ENCODE measurements around the gene KHNYN. TPM values are rescaled to one million over a fixed set of nuclear protein-coding genes. Genes with fewer than 3 reads are reported as not detected.
A peak's percentile ranks its signal among the peaks of the same experiment; 100 is the strongest.
"Not testable (repeated sequence)": the region's sequence is repeated elsewhere in the genome, so short reads cannot be mapped to it uniquely, and the experiment has no call there.

Gene KHNYN
- polyA plus RNA-seq, 3 donors: 44.8 to 51.6 (median 48.4) TPM

DNA sequence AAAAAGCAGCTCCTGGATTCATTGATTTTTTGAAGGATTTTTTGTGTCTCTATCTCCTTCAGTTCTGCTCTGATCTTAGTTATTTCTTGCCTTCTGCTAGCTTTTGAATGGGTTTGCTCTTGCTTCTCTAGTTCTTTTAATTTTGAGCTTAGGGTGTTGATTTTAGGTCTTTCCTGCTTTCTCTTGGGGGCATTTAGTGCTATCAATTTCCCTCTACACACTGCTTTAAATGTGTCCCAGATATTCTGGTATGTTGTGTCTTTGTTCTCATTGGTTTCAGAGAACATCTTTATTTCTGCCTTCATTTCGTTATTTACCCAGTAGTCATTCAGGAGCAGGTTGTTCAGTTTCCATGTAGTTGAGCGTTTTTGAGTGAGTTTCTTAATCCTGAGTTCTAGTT, 21.1 kb downstream of the KHNYN start:
- DNase-seq (ENCODE audit: extremely low read depth in 1 of 11, low read depth in 9 of 11, low spot score in 4 of 11): not testable (repeated sequence)

DNA sequence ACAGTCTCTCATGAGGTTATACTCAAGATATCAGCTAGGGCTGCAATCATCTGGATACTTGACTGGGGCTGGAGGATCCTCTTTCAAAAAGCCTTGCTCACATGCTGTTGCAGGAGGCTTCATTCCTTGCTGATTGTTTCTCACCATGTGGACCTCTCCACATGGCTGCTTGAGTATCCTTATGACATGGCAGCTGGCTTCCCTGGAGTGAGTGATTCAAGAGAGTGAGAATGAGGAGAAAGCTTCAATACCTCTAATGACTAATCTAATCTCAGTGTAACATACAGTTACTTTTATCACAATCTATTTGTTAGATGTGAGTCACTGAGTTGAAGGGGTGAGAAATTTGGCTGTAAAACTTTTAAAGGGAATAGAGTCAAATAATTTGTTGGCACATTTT, 27.2 kb downstream of the KHNYN start:
- no peak for DNase-seq (ENCODE audit: extremely low read depth in 1 of 11, low read depth in 9 of 11, low spot score in 4 of 11)

DNA sequence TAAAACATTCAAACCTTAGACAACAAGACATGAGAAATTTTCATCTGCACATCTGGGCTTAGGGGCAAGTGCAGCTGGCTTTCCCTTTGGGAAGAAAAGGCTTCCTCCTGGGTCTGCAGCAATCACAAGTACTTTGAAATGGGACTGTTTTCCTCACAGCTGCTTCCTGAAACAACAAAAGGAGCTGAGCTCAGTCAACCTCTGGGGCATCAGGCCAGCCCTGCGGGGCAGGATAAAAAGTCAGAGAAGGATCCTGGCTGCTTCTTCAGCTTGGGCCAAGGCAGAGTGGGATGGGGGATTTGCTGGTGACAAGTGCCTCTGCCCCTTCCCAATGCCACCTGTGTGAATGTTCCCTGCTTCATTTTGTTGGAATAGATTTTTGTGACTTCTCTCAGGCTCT, 29.0 kb downstream of the KHNYN start:
- DNase-seq (ENCODE audit: extremely low read depth in 1 of 11, low read depth in 9 of 11, low spot score in 4 of 11): no peak

DNA sequence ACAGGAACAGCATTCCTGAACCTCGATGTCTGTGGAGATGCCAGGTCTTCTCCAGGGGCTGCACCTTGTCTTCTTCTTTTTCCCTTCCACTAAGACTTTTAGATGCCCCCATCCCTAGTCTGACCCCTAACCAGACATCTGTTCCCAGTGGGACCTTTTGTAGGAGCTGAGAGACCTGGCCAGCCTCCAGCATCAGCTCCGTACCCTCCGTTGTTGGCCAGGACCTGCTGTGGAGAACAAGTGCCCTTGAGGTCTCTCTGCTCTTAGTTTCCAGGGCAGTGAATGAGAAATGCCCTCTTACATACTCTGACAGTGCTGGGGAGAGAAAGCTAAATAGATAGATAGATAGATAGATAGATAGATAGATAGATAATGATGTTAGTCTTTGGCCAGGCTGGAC, 29.6 kb downstream of the KHNYN start:
- no peak for DNase-seq (ENCODE audit: extremely low read depth in 1 of 11, low read depth in 9 of 11, low spot score in 4 of 11)

DNA sequence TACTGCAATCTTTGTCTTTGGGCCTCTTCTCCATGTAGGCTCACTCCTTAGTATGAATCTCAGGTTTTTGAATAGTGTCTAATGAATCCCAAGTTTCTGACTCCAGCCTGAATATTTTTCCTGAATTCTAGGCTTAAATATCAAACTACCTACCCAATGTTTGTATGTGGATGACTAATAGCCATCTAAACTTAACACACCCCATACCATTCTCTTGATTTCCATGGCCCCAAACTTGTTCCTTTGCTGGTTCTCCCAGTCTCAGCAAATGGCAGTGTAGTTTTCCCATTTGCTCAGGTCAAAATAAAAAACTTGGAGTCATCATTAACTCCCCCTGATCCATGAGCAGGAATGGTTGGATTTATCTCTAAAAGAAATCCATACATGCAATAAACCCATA, 31.6 kb downstream of the KHNYN start:
- DNase-seq (ENCODE audit: extremely low read depth in 1 of 11, low read depth in 9 of 11, low spot score in 4 of 11): no peak

DNA sequence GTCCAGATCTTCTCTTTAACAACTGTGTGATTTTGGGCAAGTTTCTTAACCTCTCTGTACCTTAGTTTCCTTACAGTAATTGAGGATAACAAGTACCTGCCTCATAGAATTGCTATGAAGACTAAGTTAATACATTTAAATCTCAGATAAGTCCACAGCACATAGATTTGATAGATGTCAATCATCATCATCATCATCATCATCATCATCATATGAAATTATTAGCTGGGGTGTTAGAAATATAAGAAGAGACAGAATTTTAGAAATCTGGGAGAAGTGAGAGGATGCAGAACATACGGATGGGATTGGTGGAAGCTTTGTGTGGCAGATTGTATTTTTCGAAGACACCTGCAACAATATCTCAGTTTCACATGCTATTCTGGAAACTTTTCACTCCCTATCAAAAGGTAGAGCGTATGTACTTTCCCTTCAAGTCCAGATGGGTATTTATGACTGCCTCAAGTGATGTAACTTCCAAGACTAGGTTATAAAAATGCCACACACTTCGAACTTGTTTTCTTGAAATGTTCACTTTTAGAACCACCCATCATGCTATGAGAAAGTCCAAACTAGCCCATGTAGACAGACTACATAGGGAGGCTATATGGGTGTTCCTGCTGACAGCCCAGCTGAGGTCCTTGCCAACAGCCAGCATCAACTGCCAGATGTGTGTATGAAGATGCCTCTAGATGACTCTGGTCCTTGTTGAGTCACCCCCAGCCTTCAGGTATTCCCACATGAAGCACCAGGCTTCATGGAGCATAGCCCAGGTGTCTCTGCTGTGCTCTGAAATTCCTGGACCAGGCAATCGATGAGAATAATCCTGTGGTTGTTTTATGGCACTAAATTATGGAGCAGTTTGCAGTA, 33.5 kb downstream of the KHNYN start:
- no peak for DNase-seq (ENCODE audit: extremely low read depth in 1 of 11, low read depth in 9 of 11, low spot score in 4 of 11)

DNA sequence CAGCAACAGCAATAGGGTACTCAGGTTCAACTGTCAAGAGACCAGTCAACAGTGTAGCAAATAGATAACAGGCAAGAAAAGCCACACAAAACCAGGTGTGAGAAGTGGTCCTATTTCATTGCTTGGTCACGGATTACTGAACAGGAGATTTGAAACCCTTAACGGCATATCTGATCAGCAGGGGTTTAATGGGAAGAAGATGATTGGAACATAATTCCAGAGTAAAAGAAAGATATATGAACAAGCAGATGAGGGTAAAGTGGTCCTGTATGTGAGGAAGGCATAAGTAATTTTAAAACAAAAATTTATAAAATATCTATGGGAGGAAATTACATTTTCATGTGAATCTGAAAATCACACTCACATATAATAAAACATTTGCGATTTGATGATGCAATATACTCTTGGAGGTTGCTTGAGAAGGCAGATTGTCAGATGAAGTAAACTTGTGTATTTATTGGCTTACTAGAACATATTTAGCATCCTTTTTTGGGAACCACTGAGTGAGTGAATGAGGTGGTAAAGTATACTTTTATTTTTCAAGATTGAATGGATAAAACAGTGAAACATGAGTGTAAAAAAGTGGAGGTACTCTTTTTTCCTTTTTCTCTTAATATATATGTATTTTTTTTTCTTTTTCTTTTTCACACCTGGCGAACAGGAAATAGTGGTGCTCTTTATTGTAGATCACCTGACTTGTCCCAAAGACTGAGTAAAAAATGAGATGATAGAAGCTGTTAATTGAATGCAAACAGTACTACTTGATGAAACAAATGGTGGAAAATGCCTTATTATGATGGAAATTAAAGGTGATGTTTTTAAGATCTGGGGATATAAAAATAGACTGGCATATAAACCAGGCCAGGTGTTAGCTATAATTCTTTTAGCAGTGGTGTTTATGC, 34.4 kb downstream of the KHNYN start:
- DNase-seq (ENCODE audit: extremely low read depth in 1 of 11, low read depth in 9 of 11, low spot score in 4 of 11): no peak

DNA sequence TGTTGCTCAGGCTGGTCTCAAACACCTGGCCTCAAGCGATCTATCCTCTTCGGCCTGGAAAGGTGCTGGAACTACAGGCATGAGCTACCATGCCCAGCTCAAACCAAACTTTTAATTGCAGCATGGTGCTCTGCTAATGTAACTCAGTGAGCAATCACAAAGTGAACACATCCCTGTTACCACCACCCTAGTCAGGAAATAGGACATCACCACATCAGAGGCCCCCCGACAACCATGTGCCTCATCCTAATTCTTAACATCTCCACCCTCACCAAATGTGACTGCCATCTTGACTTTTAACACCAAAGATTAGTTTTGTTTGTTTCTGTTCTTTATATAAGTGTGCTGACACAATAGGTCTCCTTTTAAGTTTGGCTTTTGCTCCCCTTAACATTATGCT, 35.6 kb downstream of the KHNYN start:
- DNase-seq (ENCODE audit: extremely low read depth in 1 of 11, low read depth in 9 of 11, low spot score in 4 of 11): no peak

DNA sequence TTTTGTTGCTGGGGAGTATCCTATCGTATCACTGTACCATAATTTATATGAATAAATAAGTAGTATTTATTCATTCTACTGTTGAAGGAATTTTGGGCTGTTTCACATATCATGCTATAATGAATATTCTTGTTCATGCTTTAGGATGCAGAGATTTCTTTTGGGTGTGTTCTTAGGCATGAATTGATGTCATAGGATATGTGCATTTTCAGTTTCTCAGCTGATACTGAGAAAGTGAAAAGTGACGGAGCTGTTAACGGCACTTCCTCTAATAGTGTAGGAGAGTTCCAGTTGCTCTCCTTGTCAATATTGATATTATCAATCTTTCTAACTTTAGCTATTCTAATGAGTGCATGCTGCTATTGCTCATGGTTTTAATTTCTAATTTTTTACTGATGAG, 36.1 kb downstream of the KHNYN start:
- DNase-seq (ENCODE audit: extremely low read depth in 1 of 11, low read depth in 9 of 11, low spot score in 4 of 11): no peak

DNA sequence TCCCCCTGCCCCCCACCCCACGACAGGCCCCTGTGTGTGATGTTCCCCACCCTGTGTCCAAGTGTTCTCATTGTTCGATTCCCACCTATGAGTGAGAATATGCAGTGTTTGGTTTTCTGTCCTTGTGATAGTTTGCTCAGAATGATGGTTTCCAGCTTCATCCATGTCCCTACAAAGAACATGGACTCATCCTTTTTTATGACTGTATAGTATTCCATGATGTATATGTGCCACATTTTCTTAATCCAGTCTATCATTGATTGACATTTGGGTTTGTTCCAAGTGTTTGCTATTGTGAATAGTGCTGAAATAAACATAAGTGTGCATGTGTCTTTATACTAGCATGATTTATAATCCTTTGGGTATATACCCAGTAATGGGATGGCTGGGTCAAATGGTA, 40.7 kb downstream of the KHNYN start:
- not testable (repeated sequence) for DNase-seq (ENCODE audit: extremely low read depth in 1 of 11, low read depth in 9 of 11, low spot score in 4 of 11)

DNA sequence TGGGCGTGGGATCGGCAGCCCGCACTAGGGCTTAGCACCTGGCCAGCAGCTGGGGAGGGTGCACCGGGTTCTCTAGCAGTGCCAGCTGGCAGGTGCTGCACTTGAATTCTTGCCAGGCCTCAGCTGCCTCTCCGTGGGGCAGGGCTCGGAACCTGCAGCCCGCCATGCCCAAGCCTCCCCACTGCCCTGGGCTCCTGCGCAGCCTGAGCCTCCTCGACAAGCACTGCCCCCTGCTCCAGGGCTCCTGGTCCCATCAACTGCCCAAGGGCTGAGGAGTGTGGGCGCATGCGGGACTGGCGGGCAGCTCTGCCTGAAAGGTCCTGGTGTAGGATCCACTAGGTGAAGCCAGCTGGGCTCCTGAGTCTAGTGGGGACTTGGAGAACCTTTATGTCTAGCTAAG, 43.5 kb downstream of the KHNYN start:
- no peak for DNase-seq (ENCODE audit: extremely low read depth in 1 of 11, low read depth in 9 of 11, low spot score in 4 of 11)

DNA sequence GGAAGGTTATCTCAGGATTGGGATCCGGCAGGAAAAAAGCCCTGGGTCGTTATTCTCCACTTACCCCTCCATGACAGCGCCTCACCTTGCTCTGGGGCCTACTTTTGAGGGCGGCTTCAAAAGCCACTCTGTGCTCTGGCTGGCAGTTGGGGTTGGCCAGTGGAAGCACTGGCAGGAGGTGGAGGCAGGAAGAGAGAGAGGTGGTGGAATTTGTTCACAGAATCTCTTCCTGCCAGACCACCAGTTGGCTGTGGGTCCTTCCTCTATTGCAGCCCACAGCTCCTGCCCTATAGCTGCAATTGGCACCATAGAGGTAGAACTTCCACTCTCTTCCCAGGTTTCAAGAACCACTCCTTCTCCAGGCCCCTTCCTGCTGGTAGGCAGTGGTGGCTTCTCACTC, 45.5 kb downstream of the KHNYN start:
- DNase-seq (ENCODE audit: extremely low read depth in 1 of 11, low read depth in 9 of 11, low spot score in 4 of 11): no peak

DNA sequence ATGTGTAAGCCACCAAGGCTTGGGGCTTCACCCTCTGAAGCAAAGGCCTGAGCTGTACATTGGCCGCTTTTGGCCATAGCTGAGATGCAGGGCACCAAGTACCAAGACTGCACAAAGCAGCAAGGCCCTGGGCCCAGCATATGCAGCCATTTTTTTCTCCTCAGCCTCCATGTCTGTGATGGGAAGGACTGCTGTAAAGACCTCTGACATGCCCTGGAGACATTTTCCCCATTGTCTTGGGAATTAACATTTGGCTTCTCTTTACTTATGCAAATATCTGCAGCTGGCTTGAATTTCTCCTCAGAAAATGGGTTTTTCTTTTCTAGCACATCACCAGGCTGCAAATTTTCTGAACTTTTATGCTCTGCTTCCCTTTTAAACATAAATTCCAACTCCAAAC, 50.2 kb downstream of the KHNYN start:
- not testable (repeated sequence) for DNase-seq (ENCODE audit: extremely low read depth in 1 of 11, low read depth in 9 of 11, low spot score in 4 of 11)

DNA sequence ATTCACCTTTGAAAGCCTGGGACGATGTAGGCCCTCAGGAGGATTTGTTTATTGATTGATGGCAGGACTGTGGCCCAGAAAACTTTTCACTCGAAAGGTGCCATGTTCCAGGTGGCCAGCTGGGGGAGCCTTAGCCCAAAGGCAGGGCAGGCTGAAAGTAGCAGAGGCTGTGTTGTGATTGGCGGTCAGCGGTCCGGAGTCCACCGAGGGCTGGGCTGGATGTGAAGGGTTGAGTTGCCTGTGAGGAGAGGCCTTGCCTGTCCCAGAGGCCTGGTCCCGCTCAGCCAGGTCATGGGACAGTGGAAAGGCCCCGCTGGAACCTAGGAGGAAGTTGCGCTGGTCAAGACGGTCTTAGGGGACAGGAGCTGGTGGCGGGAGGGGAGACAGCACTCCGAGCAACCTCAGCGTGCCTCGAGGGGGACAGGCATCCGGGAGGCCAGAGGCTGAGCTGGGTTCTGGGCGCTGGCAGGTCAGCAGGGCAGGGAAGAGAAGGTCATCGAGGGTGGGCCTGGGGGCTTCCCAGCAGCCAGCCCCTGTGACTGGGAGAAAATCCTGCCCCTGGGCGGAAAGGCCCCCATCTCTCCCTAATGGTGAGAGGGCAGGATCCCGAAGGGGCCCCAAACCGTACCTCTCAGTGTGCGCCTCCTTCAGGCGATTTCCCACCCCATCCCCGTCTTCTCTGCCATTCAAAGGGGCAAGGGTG, 52.0 kb downstream of the KHNYN start:
- DNase-seq (ENCODE audit: extremely low read depth in 1 of 11, low read depth in 9 of 11, low spot score in 4 of 11): peak in 4 of 11 donors; percentile 1 to 12 (median 9)

DNA sequence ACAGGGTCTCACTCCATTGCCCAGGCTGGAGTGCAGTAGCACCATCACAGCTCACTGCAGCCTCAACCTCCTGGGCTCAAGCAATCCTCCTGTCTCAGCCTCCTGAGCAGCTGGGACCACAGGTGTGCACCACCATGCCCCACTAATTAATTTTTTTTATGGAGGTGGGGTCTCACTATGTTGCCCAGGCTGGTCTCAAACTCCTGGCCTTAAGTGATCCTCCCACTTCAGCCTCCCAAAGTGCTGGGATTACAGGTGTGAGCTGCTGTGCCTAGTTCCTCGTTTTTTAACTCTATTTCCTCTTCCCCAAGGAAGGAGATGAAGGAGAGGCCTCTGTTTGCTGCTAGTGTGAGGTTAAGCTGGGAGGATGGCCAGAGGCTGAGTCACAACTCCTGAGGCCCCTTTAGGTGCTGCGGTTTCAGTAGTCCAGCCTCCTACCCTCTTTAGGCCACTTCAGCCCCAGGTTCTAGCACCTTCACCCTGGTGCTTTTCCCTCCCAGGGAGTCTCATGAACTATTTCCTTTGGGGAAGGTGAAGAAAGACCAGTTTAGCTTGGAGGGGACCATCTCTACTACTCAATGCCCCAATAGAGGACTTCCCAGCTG, 53.0 kb downstream of the KHNYN start:
- not testable (repeated sequence) for DNase-seq (ENCODE audit: extremely low read depth in 1 of 11, low read depth in 9 of 11, low spot score in 4 of 11)

DNA sequence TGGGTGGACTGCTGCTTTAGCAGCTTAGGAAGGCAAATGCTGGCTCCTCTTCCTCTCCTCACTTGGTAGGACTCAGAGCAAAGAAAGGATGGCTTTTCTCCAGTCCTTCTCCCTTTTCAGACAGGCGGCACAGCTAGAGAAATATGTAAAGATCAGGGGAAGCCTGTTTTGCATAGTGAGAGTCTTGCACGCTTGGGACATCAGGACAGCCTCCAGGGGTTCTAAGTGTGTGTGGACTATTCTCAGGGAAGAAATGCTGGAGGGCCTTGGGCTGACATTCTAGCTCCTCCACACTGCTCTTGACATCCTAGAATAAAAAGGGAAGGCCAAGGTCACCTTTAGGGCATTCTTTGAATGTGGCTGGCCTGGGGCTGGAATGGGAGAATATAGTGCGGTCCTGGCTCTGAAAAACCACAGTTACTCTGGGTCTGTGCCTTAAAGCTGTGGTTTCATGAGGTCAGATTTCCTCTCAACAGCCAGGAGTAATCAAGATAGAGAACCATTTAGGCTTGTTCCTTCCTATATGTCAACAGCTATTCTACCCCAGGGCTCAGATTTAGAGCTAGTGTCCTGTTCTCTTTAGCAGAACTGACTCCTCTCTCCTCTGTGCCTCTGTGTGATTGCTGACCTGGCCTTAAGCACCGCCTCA, 54.0 kb downstream of the KHNYN start:
- no peak for DNase-seq (ENCODE audit: extremely low read depth in 1 of 11, low read depth in 9 of 11, low spot score in 4 of 11)

Measured in renal cortex interstitium (tissue), 11 donors.